ENCODE measurements around the gene PTPRG. TPM values are rescaled to one million over a fixed set of nuclear protein-coding genes. Genes with fewer than 3 reads are reported as not detected.

PTPRG gene
- total RNA-seq, 1 experiment from 2014 or later, result 0.73 TPM

- H3K9me2 ChIP-seq (replicated peaks; ENCODE audit: low read length), result no peaks in the 10 kb centered on the region
- no peak for DNase-seq
- CTCF ChIA-PET, result no interaction called here
- no peak overlapping the region for H3K4me3 ChIP-seq (ENCODE audit: low read length)
- H3K79me2 ChIP-seq (ENCODE audit: low read length), result no peaks in the 10 kb centered on the region
- H3K9me3 ChIP-seq (ENCODE audit: low read length), result no peaks in the 10 kb centered on the region
- no peaks in the 10 kb centered on the region; the same call in 1 of the 2 replicates for H3K36me3 ChIP-seq (ENCODE audit: low read depth, low read length)
- no peaks in the 10 kb centered on the region; the same call in 1 of the 2 replicates for H3K27me3 ChIP-seq (ENCODE audit: low read length)
- ATAC-seq, result no peak
- POLR2A ChIA-PET (ENCODE audit: unreplicated experiment), result no interaction called here
- intact Hi-C loops (cut with micrococcal nuclease), result no loop called here
- no peaks in the 10 kb centered on the region for H3F3A ChIP-seq (ENCODE audit: low read length, unreplicated experiment)
- no peaks in the 10 kb centered on the region for H4K20me1 ChIP-seq (ENCODE audit: low read length)
- TF ChIP-seq CTCF (conservative IDR thresholded peaks at IDR 0.05; ENCODE audit: low read depth, low read length) (0 out of 2 replicates have a peak, but pooled peaks have one; percentile 28), EZH2 (IDR thresholded peaks at IDR 0.05; ENCODE audit: low read length, unreplicated experiment) (no peak), EZH2phosphoT487 (IDR thresholded peaks at IDR 0.05; ENCODE audit: borderline replicate concordance, low read length) (no peak)
- no peak overlapping the region for H2AFZ ChIP-seq (ENCODE audit: low read length)
- no peak overlapping the region for H3K27ac ChIP-seq (ENCODE audit: low read length)
- BruUV-seq (replicated peaks), result no TSS peak
- H3K9ac ChIP-seq (ENCODE audit: low read length), result no peak overlapping the region
- H3K4me2 ChIP-seq (ENCODE audit: low read length), result no peak overlapping the region
- no peaks in the 10 kb centered on the region for H3K4me1 ChIP-seq (ENCODE audit: insufficient read depth, low read length)
These were observed 490.1 kb downstream of the PTPRG start for GRCh38 chr3:62051506-62051905.

GRCh38 chr3:62052331-62052730 lies 491.0 kb downstream of the PTPRG start:
- ATAC-seq (no peak), DNase-seq (no peak)
- Histone ChIP-seq H3K4me2 (ENCODE audit: low read length) (no peak overlapping the region), H3K36me3 (ENCODE audit: low read depth, low read length) (no peaks in the 10 kb centered on the region; the same call in 1 of the 2 replicates), H2AFZ (ENCODE audit: low read length) (no peak overlapping the region), H3K79me2 (ENCODE audit: low read length) (no peaks in the 10 kb centered on the region), H3K27ac (ENCODE audit: low read length) (no peak overlapping the region), H3K4me1 (ENCODE audit: insufficient read depth, low read length) (no peaks in the 10 kb centered on the region), H3K9me2 (replicated peaks; ENCODE audit: low read length) (no peaks in the 10 kb centered on the region), H3K27me3 (ENCODE audit: low read length) (no peaks in the 10 kb centered on the region; the same call in 1 of the 2 replicates), H3K9ac (ENCODE audit: low read length) (no peak overlapping the region), H3F3A (ENCODE audit: low read length, unreplicated experiment) (no peaks in the 10 kb centered on the region), H3K4me3 (ENCODE audit: low read length) (no peak overlapping the region), H3K9me3 (ENCODE audit: low read length) (no peaks in the 10 kb centered on the region), H4K20me1 (ENCODE audit: low read length) (no peaks in the 10 kb centered on the region)
- intact Hi-C loops (cut with micrococcal nuclease), result no loop called here
- no TSS peak for BruUV-seq (replicated peaks)
- CTCF ChIA-PET, result no interaction called here
- POLR2A ChIA-PET (ENCODE audit: unreplicated experiment), result no interaction called here
- no peak for TF ChIP-seq EZH2 (IDR thresholded peaks at IDR 0.05; ENCODE audit: low read length, unreplicated experiment)
- TF ChIP-seq CTCF (conservative IDR thresholded peaks at IDR 0.05; ENCODE audit: low read depth, low read length), result no peak
- no peak for TF ChIP-seq EZH2phosphoT487 (IDR thresholded peaks at IDR 0.05; ENCODE audit: borderline replicate concordance, low read length)

- ChIA-PET CTCF (no interaction called here), POLR2A (ENCODE audit: unreplicated experiment) (no interaction called here)
- intact Hi-C loops (cut with micrococcal nuclease), result no loop called here
- Histone ChIP-seq H3F3A (ENCODE audit: low read length, unreplicated experiment) (no peaks in the 10 kb centered on the region), H3K4me2 (ENCODE audit: low read length) (no peak overlapping the region), H3K27me3 (ENCODE audit: low read length) (no peaks in the 10 kb centered on the region), H3K4me1 (ENCODE audit: insufficient read depth, low read length) (no peaks in the 10 kb centered on the region), H3K9me3 (ENCODE audit: low read length) (no peaks in the 10 kb centered on the region), H3K36me3 (ENCODE audit: low read depth, low read length) (no peaks in the 10 kb centered on the region; the same call in 1 of the 2 replicates), H3K79me2 (ENCODE audit: low read length) (no peaks in the 10 kb centered on the region), H3K9me2 (replicated peaks; ENCODE audit: low read length) (no peaks in the 10 kb centered on the region), H2AFZ (ENCODE audit: low read length) (no peak overlapping the region), H3K4me3 (ENCODE audit: low read length) (no peak overlapping the region), H3K9ac (ENCODE audit: low read length) (no peak overlapping the region), H3K27ac (ENCODE audit: low read length) (no peak overlapping the region), H4K20me1 (ENCODE audit: low read length) (no peaks in the 10 kb centered on the region)
- no peak for ATAC-seq
- DNase-seq, result no peak
- no TSS peak for BruUV-seq (replicated peaks)
- no peak for TF ChIP-seq CTCF (conservative IDR thresholded peaks at IDR 0.05; ENCODE audit: low read depth, low read length)
- TF ChIP-seq EZH2phosphoT487 (IDR thresholded peaks at IDR 0.05; ENCODE audit: borderline replicate concordance, low read length), result no peak
- no peak for TF ChIP-seq EZH2 (IDR thresholded peaks at IDR 0.05; ENCODE audit: low read length, unreplicated experiment)
These were observed 495.3 kb downstream of the PTPRG start for GRCh38 chr3:62056658-62057057.

Measured in PC-3 (cell line).